Measurements from ENCODE around the gene NEO1. TPM values are rescaled to one million over a fixed set of nuclear protein-coding genes. Genes with fewer than 3 reads are reported as not detected.

The NEO1 gene
- total RNA-seq, 2 donors from 2014 or later: 7.0 to 8.1 TPM

DNA sequence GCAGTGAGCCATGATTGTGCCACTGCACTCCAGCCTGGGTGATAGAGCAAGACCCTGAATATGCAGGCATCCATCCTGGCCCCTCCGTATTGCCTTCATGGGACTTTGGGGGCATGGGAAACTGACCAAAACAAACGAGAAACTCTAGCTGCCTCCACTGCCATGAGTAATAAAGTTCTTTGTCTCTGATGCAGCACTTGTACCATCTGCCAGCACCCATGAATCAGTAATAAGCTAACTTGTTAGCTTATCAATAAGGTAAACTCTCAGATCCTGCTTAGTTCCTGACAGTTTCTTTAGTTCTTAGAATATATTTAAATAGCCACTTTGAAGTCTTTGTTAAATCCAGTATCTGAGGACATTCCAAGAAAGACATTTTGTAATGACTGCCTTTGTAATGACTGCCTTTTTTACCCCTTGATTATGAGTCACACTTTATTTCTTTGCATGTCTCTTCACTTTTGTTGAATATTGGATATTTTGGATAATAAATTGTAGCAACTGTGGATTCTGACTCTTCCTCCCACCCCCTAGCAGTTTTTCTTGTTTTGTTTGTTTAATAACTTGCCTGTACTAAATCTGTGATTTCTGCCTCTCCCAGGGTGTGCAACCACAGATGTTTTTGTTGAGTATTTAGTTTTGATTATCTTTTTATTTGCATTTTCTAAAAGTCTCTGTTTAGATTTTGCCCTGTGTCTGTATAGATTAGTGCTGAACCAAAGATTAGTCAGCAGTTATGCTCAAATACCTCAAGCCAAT is 179.6 kb downstream of the NEO1 start:
- ATAC-seq (replicated peaks in 1 of 2) (no peak), DNase-seq (no peak)
- Mint-ChIP-seq H3K27ac (no peak overlapping the region), H3K9me3 (peaks cover 0 to 1% of the 10 kb centered on the region in 2 donors), H3K36me3 (ENCODE audit: insufficient read depth in 2 of 2) (no peaks in the 10 kb centered on the region), H3K27me3 (ENCODE audit: low read depth) (no peaks in the 10 kb centered on the region), H3K4me1 (ENCODE audit: low read depth) (no peaks in the 10 kb centered on the region), H3K4me3 (no peak overlapping the region)

DNA sequence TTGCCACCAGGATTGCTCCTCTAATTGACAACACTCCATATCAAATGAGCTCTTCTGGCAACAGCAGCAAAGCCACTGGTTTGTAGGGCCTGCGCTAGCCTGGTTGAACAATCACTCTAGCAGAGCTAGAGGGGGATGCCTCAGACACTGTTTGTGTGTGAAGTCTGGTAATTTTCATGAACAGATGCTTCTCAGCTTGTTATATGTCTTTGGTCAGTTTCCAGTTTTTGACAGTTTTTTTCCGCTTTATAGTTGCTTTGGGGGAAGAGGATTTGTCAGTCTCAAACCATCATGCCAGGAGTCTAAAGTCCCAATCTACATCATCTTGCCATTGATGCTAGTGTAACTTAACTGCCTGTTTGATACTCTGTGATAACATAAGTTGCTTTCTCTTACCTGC is 180.5 kb downstream of the NEO1 start:
- Mint-ChIP-seq H3K36me3 (ENCODE audit: insufficient read depth in 2 of 2) (no peaks in the 10 kb centered on the region), H3K4me3 (no peak overlapping the region), H3K4me1 (ENCODE audit: low read depth) (no peaks in the 10 kb centered on the region), H3K27ac (no peak overlapping the region), H3K27me3 (ENCODE audit: low read depth) (no peaks in the 10 kb centered on the region), H3K9me3 (peaks cover 0 to 1% of the 10 kb centered on the region in 2 donors)
- no peak for ATAC-seq (replicated peaks in 1 of 2)
- no peak for DNase-seq

DNA sequence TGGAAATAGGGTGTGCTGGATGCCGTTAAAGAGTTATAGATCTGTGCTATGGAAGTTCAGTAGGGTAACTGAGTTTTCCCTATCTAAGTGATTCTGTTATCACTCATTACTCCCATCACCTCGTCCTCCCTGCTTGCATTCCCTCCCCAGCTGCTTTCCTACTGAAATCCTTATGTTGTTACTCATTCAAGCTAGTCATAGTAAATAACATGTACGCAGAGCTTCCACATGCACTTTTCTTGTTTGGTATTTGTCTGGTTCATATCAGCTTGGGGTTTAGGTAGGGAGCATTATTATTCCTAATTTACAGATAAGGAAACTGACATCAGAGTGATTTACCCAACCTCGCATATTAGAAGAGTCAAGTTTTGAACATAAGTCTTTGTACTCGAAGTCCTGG is 181.4 kb downstream of the NEO1 start:
- Mint-ChIP-seq H3K9me3 (peaks cover 0 to 1% of the 10 kb centered on the region in 2 donors), H3K4me3 (no peak overlapping the region), H3K4me1 (ENCODE audit: low read depth) (no peaks in the 10 kb centered on the region), H3K36me3 (ENCODE audit: insufficient read depth in 2 of 2) (no peaks in the 10 kb centered on the region), H3K27me3 (ENCODE audit: low read depth) (no peaks in the 10 kb centered on the region), H3K27ac (no peak overlapping the region)
- DNase-seq (no peak), ATAC-seq (replicated peaks in 1 of 2) (no peak)

DNA sequence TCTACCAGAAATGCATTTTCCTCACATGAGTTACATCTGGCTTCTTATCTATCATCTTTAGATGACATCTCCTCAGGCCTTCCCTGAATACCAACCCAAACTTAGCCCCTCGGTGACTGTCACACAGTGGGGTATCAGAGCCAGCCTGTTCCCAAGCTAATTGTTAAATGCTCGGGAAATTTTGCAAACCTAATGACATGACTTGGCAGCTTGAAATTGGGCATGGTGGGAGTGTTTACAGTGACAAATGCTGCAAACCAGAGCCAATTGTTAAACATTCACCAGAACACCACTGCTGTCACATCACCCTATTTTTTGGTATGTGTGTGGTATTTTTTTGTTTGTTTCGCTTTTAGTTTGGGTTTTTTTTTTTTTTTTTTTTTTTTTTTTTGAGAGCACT is 185.6 kb downstream of the NEO1 start:
- no peak overlapping the region for H3K4me3 Mint-ChIP-seq
- ATAC-seq (replicated peaks in 1 of 2) (no peak), DNase-seq (no peak)
- no peaks in the 10 kb centered on the region for H3K27me3 Mint-ChIP-seq (ENCODE audit: low read depth)
- no peaks in the 10 kb centered on the region for H3K36me3 Mint-ChIP-seq (ENCODE audit: insufficient read depth in 2 of 2)
- H3K9me3 Mint-ChIP-seq: no peaks in the 10 kb centered on the region
- H3K4me1 Mint-ChIP-seq (ENCODE audit: low read depth): no peaks in the 10 kb centered on the region
- no peak overlapping the region for H3K27ac Mint-ChIP-seq

DNA sequence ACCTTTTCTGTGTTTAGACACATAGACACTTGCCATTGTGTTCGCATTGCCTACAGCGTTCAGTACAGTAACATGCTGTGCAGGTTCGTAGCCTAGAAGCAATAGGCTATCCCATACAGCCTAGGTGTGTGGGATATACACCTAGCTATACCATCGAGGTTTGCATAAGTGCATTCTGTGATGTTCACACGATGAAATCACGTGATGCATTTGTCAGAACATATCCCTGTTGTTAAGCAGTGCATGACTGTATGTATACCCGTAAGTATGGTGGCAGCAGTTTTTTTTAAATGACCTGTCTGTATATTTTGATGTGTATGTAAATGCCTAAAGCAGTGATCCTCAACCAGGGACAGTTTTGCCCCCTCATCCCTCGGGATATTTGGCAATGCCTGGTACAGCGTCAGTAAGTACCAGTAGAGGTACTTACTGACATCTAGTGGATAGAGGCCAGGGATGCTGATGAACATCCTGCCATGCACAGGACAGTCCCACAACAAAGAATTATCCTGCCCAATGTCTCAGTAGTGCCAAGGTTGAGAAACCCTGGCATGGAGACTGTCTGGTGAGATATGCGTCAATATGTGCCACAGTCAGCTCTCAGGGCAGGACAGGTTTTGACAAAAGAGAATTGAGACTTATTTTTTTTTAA is 187.4 kb downstream of the NEO1 start:
- H3K4me3 Mint-ChIP-seq: no peak overlapping the region
- no peak for ATAC-seq (replicated peaks in 1 of 2)
- no peaks in the 10 kb centered on the region for H3K36me3 Mint-ChIP-seq (ENCODE audit: insufficient read depth in 2 of 2)
- no peak for DNase-seq
- H3K27ac Mint-ChIP-seq: no peak overlapping the region
- no peaks in the 10 kb centered on the region for H3K9me3 Mint-ChIP-seq
- H3K27me3 Mint-ChIP-seq (ENCODE audit: low read depth): no peaks in the 10 kb centered on the region
- no peaks in the 10 kb centered on the region for H3K4me1 Mint-ChIP-seq (ENCODE audit: low read depth)

DNA sequence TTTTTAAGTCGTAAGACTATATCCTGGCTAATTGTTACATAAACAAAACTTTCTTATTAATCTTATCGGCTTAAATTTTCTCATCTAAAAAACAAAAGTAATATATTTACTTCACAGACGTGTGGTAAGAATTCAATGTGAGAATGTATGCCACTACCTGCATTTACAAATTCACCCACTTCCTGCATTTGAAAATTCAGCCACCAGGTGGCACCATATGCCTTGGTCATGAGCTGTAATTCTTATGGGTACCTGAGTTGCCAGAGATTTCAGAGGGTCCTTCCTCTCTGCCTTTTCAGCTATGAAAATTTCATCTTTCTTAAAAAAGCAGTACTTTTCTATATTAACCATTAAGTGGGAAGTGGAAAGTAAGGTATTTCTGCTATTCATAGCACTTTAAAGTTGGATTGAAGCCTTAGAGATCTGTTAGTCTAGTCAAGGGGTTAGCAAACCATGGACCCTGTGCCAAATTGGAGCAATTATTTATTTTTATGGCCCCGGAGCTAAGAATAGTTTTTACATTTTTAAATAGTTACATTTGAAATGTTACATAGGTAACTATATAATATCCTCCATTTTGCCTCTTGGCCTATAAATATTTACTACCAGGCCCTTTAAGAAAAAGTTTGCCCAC is 188.7 kb downstream of the NEO1 start:
- peak; percentile 67 to 78 for DNase-seq
- H3K27ac Mint-ChIP-seq: peak overlapping the region; percentile 33
- H3K4me3 Mint-ChIP-seq: no peak overlapping the region
- H3K4me1 Mint-ChIP-seq (ENCODE audit: low read depth): no peaks in the 10 kb centered on the region
- H3K36me3 Mint-ChIP-seq (ENCODE audit: insufficient read depth in 2 of 2): no peaks in the 10 kb centered on the region
- ATAC-seq (replicated peaks in 1 of 2): peak in 1 of 2 donors; percentile 51
- H3K9me3 Mint-ChIP-seq: no peaks in the 10 kb centered on the region
- no peaks in the 10 kb centered on the region for H3K27me3 Mint-ChIP-seq (ENCODE audit: low read depth)

DNA sequence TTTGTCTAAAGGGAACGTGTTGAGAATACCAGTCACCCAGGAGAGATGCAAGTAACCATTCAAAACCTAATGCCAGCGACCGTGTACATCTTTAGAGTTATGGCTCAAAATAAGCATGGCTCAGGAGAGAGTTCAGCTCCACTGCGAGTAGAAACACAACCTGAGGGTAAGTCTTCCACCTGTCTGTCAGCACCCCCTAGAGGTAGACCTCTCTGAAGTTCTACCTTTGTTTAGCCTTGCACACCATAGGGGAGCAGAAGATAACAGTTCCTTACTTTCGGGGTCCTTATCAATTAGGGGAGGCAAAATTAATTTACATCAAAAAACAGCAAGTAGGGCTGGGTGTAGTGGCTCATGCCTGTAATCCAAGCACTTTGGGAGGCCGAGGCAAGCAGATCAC is 192.1 kb downstream of the NEO1 start:
- H3K4me1 Mint-ChIP-seq (ENCODE audit: low read depth): no peaks in the 10 kb centered on the region
- H3K9me3 Mint-ChIP-seq: no peaks in the 10 kb centered on the region
- DNase-seq (peak; percentile 15 to 18), ATAC-seq (replicated peaks in 1 of 2) (peak in 1 of 2 donors; percentile 47)
- H3K36me3 Mint-ChIP-seq (ENCODE audit: insufficient read depth in 2 of 2): no peaks in the 10 kb centered on the region
- H3K27ac Mint-ChIP-seq: no peak overlapping the region
- H3K4me3 Mint-ChIP-seq: no peak overlapping the region
- H3K27me3 Mint-ChIP-seq (ENCODE audit: low read depth): no peaks in the 10 kb centered on the region

DNA sequence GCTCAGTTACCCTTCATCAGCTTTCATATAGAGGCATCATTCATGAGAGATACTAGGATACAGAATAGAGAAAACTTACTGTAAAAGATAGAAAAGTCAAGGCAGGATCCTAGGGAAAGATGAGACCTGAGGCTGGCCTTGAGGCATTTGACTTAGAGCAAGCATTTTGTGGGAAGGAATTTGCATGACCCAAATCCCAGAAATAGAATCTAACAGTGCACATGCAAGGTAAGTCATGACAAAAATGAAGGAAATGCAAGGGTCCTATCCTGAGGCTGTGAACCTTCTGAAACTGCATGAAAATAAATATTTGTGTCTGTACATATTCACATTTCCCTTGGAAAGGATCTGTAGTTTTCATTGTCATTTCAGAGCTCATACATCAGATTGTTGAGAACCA is 194.2 kb downstream of the NEO1 start:
- H3K9me3 Mint-ChIP-seq: no peaks in the 10 kb centered on the region
- H3K27ac Mint-ChIP-seq: no peak overlapping the region
- no peaks in the 10 kb centered on the region for H3K27me3 Mint-ChIP-seq (ENCODE audit: low read depth)
- H3K4me3 Mint-ChIP-seq: no peak overlapping the region
- ATAC-seq (replicated peaks in 1 of 2): no peak
- no peak for DNase-seq
- no peaks in the 10 kb centered on the region for H3K4me1 Mint-ChIP-seq (ENCODE audit: low read depth)
- no peaks in the 10 kb centered on the region for H3K36me3 Mint-ChIP-seq (ENCODE audit: insufficient read depth in 2 of 2)

DNA sequence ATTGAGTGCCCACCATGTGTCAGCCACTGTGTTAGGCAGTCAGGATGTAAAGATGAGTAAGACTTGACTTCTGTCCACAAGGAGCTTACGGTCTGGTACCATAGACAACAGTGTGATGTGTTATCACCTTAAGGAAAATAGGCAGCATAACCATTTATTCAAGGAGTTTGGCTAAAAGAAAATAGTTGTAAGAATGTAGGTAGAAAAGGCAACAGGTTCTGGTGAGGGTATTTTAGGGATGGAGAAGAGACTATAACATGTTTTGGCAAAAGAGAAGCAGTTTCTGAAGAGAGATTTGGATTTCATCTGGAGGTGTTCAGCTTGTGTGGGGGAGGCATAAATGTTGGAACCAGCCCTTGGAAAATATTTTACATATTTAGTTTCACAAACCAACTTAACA is 194.6 kb downstream of the NEO1 start:
- Mint-ChIP-seq H3K4me3 (no peak overlapping the region), H3K9me3 (no peaks in the 10 kb centered on the region)

DNA sequence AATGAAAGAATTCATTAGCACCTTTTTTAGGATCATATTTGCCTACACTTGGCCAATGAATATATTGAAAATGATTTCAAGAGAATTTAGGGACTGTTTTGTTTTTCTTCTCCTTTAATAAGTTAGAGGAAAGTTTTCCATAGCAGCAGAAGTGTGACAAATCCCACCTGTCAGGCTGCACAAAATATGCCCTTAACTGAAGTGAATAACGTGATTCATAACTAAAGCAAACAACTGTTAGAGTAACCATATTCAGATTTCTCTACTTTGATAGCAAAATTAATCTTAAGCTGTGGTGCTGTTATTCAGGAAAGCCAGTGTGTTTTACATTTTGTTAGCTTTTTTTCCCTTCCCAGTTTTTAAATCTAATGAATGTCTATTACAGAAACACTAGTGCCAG is 195.1 kb downstream of the NEO1 start:
- Mint-ChIP-seq H3K4me3 (no peak overlapping the region), H3K27me3 (ENCODE audit: low read depth) (no peaks in the 10 kb centered on the region), H3K36me3 (ENCODE audit: insufficient read depth in 2 of 2) (no peaks in the 10 kb centered on the region), H3K4me1 (ENCODE audit: low read depth) (no peaks in the 10 kb centered on the region), H3K9me3 (no peaks in the 10 kb centered on the region), H3K27ac (no peak overlapping the region)
- DNase-seq (no peak), ATAC-seq (replicated peaks in 1 of 2) (no peak)

More for the DNA sequence above, 194.6 kb downstream of the NEO1 start:
- DNase-seq (no peak), ATAC-seq (replicated peaks in 1 of 2) (no peak)
- no peaks in the 10 kb centered on the region for H3K4me1 Mint-ChIP-seq (ENCODE audit: low read depth)
- no peaks in the 10 kb centered on the region for H3K27me3 Mint-ChIP-seq (ENCODE audit: low read depth)
- H3K36me3 Mint-ChIP-seq (ENCODE audit: insufficient read depth in 2 of 2): no peaks in the 10 kb centered on the region
- H3K27ac Mint-ChIP-seq: no peak overlapping the region

DNA sequence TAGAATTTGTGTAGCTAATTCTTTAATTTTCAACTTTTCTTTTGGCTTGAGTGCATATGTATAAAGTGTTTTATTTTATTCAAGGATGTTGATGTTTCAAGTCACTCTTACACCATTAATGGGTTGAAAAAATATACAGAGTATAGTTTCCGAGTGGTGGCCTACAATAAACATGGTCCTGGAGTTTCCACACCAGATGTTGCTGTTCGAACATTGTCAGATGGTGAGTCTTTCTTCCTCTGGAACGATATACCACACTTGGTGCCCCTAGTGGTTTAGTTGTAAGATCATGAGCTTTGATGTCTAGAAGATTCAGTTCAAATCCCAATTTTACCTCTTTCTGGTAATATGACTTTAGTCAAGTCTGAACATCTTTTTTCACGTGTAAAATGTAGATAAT is 197.2 kb downstream of the NEO1 start:
- no peaks in the 10 kb centered on the region for H3K27me3 Mint-ChIP-seq (ENCODE audit: low read depth)
- no peak overlapping the region for H3K4me3 Mint-ChIP-seq
- no peaks in the 10 kb centered on the region for H3K9me3 Mint-ChIP-seq
- H3K27ac Mint-ChIP-seq: no peak overlapping the region
- no peak for DNase-seq
- ATAC-seq (replicated peaks in 1 of 2): no peak
- no peaks in the 10 kb centered on the region for H3K4me1 Mint-ChIP-seq (ENCODE audit: low read depth)
- H3K36me3 Mint-ChIP-seq (ENCODE audit: insufficient read depth in 2 of 2): no peaks in the 10 kb centered on the region

DNA sequence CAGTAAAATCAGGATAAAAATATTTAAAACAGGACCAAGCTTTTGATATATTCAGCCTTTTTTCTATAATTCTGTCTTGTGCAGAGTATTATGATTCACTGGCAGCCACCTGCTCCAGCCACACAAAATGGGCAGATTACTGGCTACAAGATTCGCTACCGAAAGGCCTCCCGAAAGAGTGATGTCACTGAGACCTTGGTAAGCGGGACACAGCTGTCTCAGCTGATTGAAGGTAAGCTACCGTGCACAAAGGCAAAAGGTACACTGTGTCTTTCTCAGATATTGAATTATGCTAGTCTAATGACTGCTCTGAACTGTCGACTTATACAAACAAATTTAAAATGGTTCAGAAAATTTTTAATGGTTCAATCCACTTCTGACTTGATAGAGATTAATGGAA is 202.3 kb downstream of the NEO1 start:
- Mint-ChIP-seq H3K27ac (no peak overlapping the region), H3K4me1 (ENCODE audit: low read depth) (peaks cover 8% of the 10 kb centered on the region), H3K27me3 (ENCODE audit: low read depth) (no peaks in the 10 kb centered on the region), H3K4me3 (no peak overlapping the region), H3K9me3 (no peaks in the 10 kb centered on the region), H3K36me3 (ENCODE audit: insufficient read depth in 2 of 2) (no peaks in the 10 kb centered on the region)
- ATAC-seq (replicated peaks in 1 of 2) (no peak), DNase-seq (no peak)

DNA sequence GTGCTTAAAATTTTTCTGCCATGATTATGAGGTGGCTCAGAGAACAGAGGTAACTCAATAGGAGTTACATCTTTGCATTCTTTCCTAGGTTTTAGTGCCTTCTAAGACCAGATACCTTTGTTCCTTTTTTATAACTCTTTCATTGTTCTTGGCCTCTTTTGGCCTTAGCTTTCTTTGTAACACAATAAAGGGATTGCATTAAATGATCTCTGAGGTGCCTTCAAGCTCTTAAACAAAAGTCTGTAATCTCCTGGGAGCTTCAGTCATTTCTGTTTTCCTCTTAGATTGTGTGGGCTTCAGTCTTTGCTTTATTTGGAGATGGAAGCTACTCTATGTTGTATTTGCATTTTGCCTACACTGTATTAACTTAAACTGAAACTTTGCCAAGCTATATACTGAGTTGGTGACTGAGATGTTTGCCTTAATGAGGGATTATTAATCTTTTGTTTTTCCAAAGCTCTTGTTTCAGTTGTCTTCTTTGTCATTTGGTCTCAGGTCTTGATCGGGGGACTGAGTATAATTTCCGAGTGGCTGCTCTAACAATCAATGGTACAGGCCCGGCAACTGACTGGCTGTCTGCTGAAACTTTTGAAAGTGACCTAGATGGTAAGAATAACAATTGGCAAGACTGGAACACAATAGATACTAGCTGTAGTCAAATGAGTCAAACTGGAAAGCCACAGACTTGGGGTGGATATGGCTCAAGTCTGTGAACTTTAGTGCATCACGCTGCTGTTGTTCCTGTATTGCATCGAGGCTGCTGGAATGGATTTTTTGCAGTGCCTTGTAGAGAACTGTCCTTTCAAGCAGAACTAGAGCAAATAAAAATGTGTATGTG is 206.2 kb downstream of the NEO1 start:
- H3K4me1 Mint-ChIP-seq (ENCODE audit: low read depth): peaks cover 8% of the 10 kb centered on the region

More for the DNA sequence above, 206.2 kb downstream of the NEO1 start:
- Mint-ChIP-seq H3K27ac (peak overlapping the region; percentile 15), H3K36me3 (ENCODE audit: insufficient read depth in 2 of 2) (no peaks in the 10 kb centered on the region), H3K9me3 (no peaks in the 10 kb centered on the region), H3K4me3 (peak overlapping the region in 1 of 2 donors; percentile 13), H3K27me3 (ENCODE audit: low read depth) (no peaks in the 10 kb centered on the region)
- DNase-seq (peak; percentile 21 to 34), ATAC-seq (replicated peaks in 1 of 2) (peak; percentile 94 to 98)
